H1 (cell line): ENCODE results near the gene LAPTM4A. TPM values are rescaled to one million over a fixed set of nuclear protein-coding genes. Genes with fewer than 3 reads are reported as not detected.
A peak's percentile ranks its signal among the peaks of the same experiment; 100 is the strongest.

Experiments used
- CTCF ChIA-PET: fragments of 300-600 bp; sonication (Branson Sonifier 250); formaldehyde crosslinking; loops from one replicate; lab custom pipeline; 2021; ENCODE audit not compliant: partially characterized antibody; lab: Charles Lee
- POLR2A ChIA-PET: fragments of 300-600 bp; sonication (Branson Sonifier 250); formaldehyde crosslinking; loops from one replicate; lab custom pipeline; 2021; ENCODE audit warnings: inconsistent platforms; ENCODE audit not compliant: partially characterized antibody; lab: Charles Lee
- DNase-seq, 2 experiments: peaks; one replicate each; pipeline versions ENCODE4 v3.0.0 to v3.0.0-alpha.2; 2010 to 2022; ENCODE audit warnings: low spot score in 2 of 2, low read depth in 1 of 2, mixed read lengths in 1 of 2
- FAIRE-seq: peaks from 2 replicates; lab custom pipeline; 2011; peaks lifted over from hg19 to GRCh38; lab: Jason Lieb, UNC
- H2AFZ ChIP-seq: 2 replicates; pipeline ENCODE4 v1.8.1; 2012; ENCODE audit warnings: low read length, inconsistent platforms
- H2AK5ac ChIP-seq: 2 replicates; pipeline ENCODE4 v1.6.1; 2013; ENCODE audit warnings: low read depth, low read length
- H2BK120ac ChIP-seq: replicated peaks from 2 replicates; pipeline ENCODE3; 2013; ENCODE audit warnings: low read depth, low read length, inconsistent platforms
- H2BK12ac ChIP-seq: 2 replicates; pipeline ENCODE4 v1.6.1; 2013; ENCODE audit warnings: low read depth, low read length
- H2BK15ac ChIP-seq: 2 replicates; pipeline ENCODE4 v1.6.1; 2013; ENCODE audit warnings: low read length
- H2BK20ac ChIP-seq: 2 replicates; pipeline ENCODE4 v1.6.1; 2013; ENCODE audit warnings: low read length
- H2BK5ac ChIP-seq: 2 replicates; pipeline ENCODE4 v1.6.1; 2013; ENCODE audit warnings: low read depth, low read length
- H3K14ac ChIP-seq: 2 replicates; pipeline ENCODE4 v1.6.1; 2013; ENCODE audit warnings: inconsistent platforms; ENCODE audit not compliant: insufficient read length
- H3K18ac ChIP-seq: 2 replicates; pipeline ENCODE4 v1.6.1; 2013; ENCODE audit warnings: low read length; ENCODE audit errors: extremely low read depth
- H3K23ac ChIP-seq: 2 replicates; pipeline ENCODE4 v1.6.1; 2013; ENCODE audit warnings: inconsistent platforms; ENCODE audit not compliant: insufficient read length
- H3K23me2 ChIP-seq: 2 replicates; pipeline ENCODE4 v1.6.1; 2013; ENCODE audit warnings: low read depth, low read length
- H3K27ac ChIP-seq: 2 replicates; pipeline ENCODE4 v1.6.1; 2011; ENCODE audit warnings: low read depth, low read length, inconsistent platforms
- H3K27me3 ChIP-seq, 4 experiments: replicated peaks in 1 of 4; 1 replicate in 1 of 4; 2 replicates in 3 of 4; pipeline versions ENCODE4 v1.6.1 to v1.8.1; 2011 to 2013; ENCODE audit warnings: low read length in 3 of 4, mild to moderate bottlenecking in 3 of 4, inconsistent platforms in 2 of 4, mixed read lengths in 2 of 4, moderate library complexity in 1 of 4; ENCODE audit not compliant: control insufficient read depth in 3 of 4, insufficient read depth in 3 of 4; ENCODE audit errors: extremely low read depth in 1 of 4
- H3K36me3 ChIP-seq, 4 experiments: 2 replicates each; pipeline versions ENCODE4 v1.6.1 to v1.8.1; 2011 to 2013; ENCODE audit warnings: mild to moderate bottlenecking in 4 of 4, low read length in 3 of 4, moderate library complexity in 2 of 4, control low read depth in 1 of 4, inconsistent platforms in 1 of 4; ENCODE audit not compliant: insufficient read depth in 4 of 4, control insufficient read depth in 2 of 4
- H3K4ac ChIP-seq: replicated peaks from 2 replicates; pipeline ENCODE3; 2013; ENCODE audit warnings: low read length, low read depth, mixed read lengths, inconsistent platforms; ENCODE audit not compliant: insufficient read length
- H3K4me1 ChIP-seq, 4 experiments: replicated peaks in 1 of 4; 1 replicate in 1 of 4; 2 replicates in 3 of 4; pipeline versions ENCODE4 v1.6.1 to v1.8.1; 2011 to 2013; ENCODE audit warnings: low read length in 3 of 4, inconsistent platforms in 2 of 4, mixed read lengths in 1 of 4; ENCODE audit not compliant: insufficient read depth in 4 of 4, control insufficient read depth in 3 of 4
- H3K4me2 ChIP-seq, 2 experiments: 2 replicates each; pipeline versions ENCODE4 v1.6.1 to v1.8.1; 2011 to 2013; ENCODE audit warnings: low read depth in 2 of 2, low read length in 2 of 2, control low read depth in 1 of 2, inconsistent platforms in 1 of 2, mild to moderate bottlenecking in 1 of 2; ENCODE audit not compliant: insufficient read depth in 1 of 2
- H3K4me3 ChIP-seq, 4 experiments: fragments of 200-600, 300-600 bp in 1 of 4; sonication (generic), shearing (Covaris generic), sonication (Bioruptor Twin) in 1 of 4; 2 replicates each; pipeline versions ENCODE4 v1.5.1 to v1.8.1; 2011 to 2016; ENCODE audit warnings: low read length in 4 of 4, low read depth in 3 of 4, control low read depth in 2 of 4, inconsistent platforms in 2 of 4, mild to moderate bottlenecking in 2 of 4, mixed read lengths in 1 of 4, moderate library complexity in 1 of 4; ENCODE audit not compliant: insufficient read depth in 2 of 4; ENCODE audit errors: extremely low read depth in 1 of 4
- H3K56ac ChIP-seq: replicated peaks from 2 replicates; pipeline ENCODE3; 2013; ENCODE audit warnings: low read depth, mild to moderate bottlenecking, mixed read lengths, low read length, inconsistent platforms; ENCODE audit not compliant: insufficient read length
- H3K79me1 ChIP-seq: 2 replicates; pipeline ENCODE4 v1.6.1; 2013; ENCODE audit warnings: low read depth, low read length, control low read depth
- H3K79me2 ChIP-seq, 2 experiments: 2 replicates each; pipeline versions ENCODE4 v1.6.1 to v1.8.1; 2012 to 2013; ENCODE audit warnings: low read length in 2 of 2, mild to moderate bottlenecking in 2 of 2, inconsistent platforms in 1 of 2; ENCODE audit not compliant: insufficient read depth in 2 of 2, control insufficient read depth in 1 of 2
- H3K9ac ChIP-seq, 4 experiments: replicated peaks in 1 of 4; 1 replicate in 1 of 4; 2 replicates in 3 of 4; pipeline versions ENCODE4 v1.6.1 to v1.8.1; 2011 to 2013; ENCODE audit warnings: low read depth in 3 of 4, low read length in 3 of 4, control low read depth in 2 of 4, mild to moderate bottlenecking in 2 of 4, moderate library complexity in 2 of 4, inconsistent platforms in 1 of 4; ENCODE audit errors: extremely low read depth in 1 of 4
- H3K9me3 ChIP-seq, 2 experiments: 2 replicates each; pipeline versions ENCODE4 v1.6.1 to v1.8.1; 2012 to 2013; ENCODE audit warnings: mild to moderate bottlenecking in 2 of 2, moderate library complexity in 2 of 2, control low read depth in 1 of 2, inconsistent platforms in 1 of 2, low read depth in 1 of 2, low read length in 1 of 2, mixed read lengths in 1 of 2; ENCODE audit not compliant: insufficient read depth in 2 of 2
- H4K20me1 ChIP-seq, 2 experiments: replicated peaks in 1 of 2; 2 replicates each; pipeline versions ENCODE3 to v1.8.1; 2011 to 2013; ENCODE audit warnings: inconsistent platforms in 2 of 2, low read length in 2 of 2, mild to moderate bottlenecking in 1 of 2; ENCODE audit not compliant: insufficient read depth in 2 of 2, control insufficient read depth in 1 of 2
- H4K5ac ChIP-seq: 2 replicates; pipeline ENCODE4 v1.6.1; 2013; ENCODE audit warnings: low read length, low read depth, mixed read lengths, inconsistent platforms; ENCODE audit not compliant: insufficient read length
- H4K8ac ChIP-seq: 2 replicates; pipeline ENCODE4 v1.8.0; 2013; ENCODE audit warnings: mild to moderate bottlenecking, moderate library complexity, low read length, inconsistent platforms; ENCODE audit not compliant: insufficient read depth; ENCODE audit errors: extremely low read depth
- H4K91ac ChIP-seq: replicated peaks from 2 replicates; pipeline ENCODE3; 2013; ENCODE audit warnings: low read length, mixed read lengths, inconsistent platforms; ENCODE audit not compliant: insufficient read length
- ASH2L ChIP-seq: fragments of 200-600, 300-600 bp; sonication (generic); IDR thresholded peaks from one replicate; pipeline ENCODE4 v1.7.1; 2017; ENCODE audit warnings: low read length
- BRCA1 ChIP-seq: IDR thresholded peaks from 2 replicates; pipeline ENCODE4 v1.6.1; 2012; ENCODE audit warnings: low read depth, low read length, improper control_type of control experiment
- CEBPB ChIP-seq: IDR thresholded peaks from 2 replicates; pipeline ENCODE4 v1.6.1; 2012; ENCODE audit warnings: low read depth, low read length
- WGBS, 2 experiments: shearing (Covaris generic) in 1 of 2; methylation state at CpG; one replicate each; pipeline versions ENCODE4 v1.1.6 to v1.1.7; 2013 to 2015; ENCODE audit warnings: low lambda C conversion rate in 2 of 2, mixed read lengths in 2 of 2, inconsistent platforms in 1 of 2, low coverage in 1 of 2, missing lambda C conversion rate in 1 of 2; ENCODE audit not compliant: insufficient replicate concordance in 2 of 2, insufficient coverage in 1 of 2, insufficient read length in 1 of 2; ENCODE audit errors: extremely low coverage in 1 of 2, missing lambda C conversion rate in 1 of 2; 5-methylcytosine and 5-hydroxymethylcytosine counted together
- polyA plus RNA-seq, 7 experiments: library from polyadenylated mRNA; depleted of rRNA in 3 of 7; stranded (reverse) in 5 of 7; unstranded in 2 of 7; fragments of >200 nt in 5 of 7; fragments of 200-250 nt in 2 of 7; gene quantifications; 1 replicate in 5 of 7; 2 replicates in 1 of 7; 4 replicates in 1 of 7; pipeline versions ENCODE4 v1.2.1 to v1.2.3, GENCODE V29; 2011 to 2013; ENCODE audit warnings: missing spikeins in 2 of 7, mixed read lengths in 2 of 7
- total RNA-seq: library from RNA; stranded (reverse); fragmentation: NEBNext Ultra II Directional; extraction: Animal tissue kit (Norgen Biotek cat#: 25700); gene quantifications from 2 replicates; pipeline ENCODE4 v1.2.1, GENCODE V29; 2021

LAPTM4A gene
- total and polyA plus RNA-seq, 2 of the 8 experiments (the other 6 are each of a cell fraction or from before 2014, with no cell fraction given), result 193 to 419 TPM

- Histone ChIP-seq H3K27ac (no peak overlapping the region), H4K8ac (no peak overlapping the region), H3K4me3 (no peak overlapping the region), H2BK15ac (no peak overlapping the region), H4K5ac (no peak overlapping the region), H3K36me3 (peaks cover 16 to 53% (median 31%) of the 10 kb centered on the region in 4 experiments), H3K4me1 (no peaks in the 10 kb centered on the region), H3K4ac (no peak overlapping the region), H2BK12ac (no peak overlapping the region), H2BK5ac (no peak overlapping the region), H2BK120ac (no peak overlapping the region), H2AFZ (no peak overlapping the region), H3K14ac (no peak overlapping the region), H3K23me2 (no peaks in the 10 kb centered on the region), H3K23ac (no peak overlapping the region), H3K9me3 (no peaks in the 10 kb centered on the region)
- no peak for DNase-seq
- TF ChIP-seq CEBPB (peak; percentile 85), BRCA1 (no peak), ASH2L (no peak)
- TF ChIP-seq, all 59 proteins: peak for 1
- Histone ChIP-seq H2BK20ac (no peak overlapping the region), H3K56ac (no peak overlapping the region), H3K27me3 (no peaks in the 10 kb centered on the region), H3K18ac (no peak overlapping the region), H4K20me1 (peaks cover 2 to 6% of the 10 kb centered on the region in 2 experiments), H3K79me1 (no peaks in the 10 kb centered on the region), H4K91ac (no peak overlapping the region), H3K9ac (no peak overlapping the region), H3K79me2 (no peaks in the 10 kb centered on the region), H3K4me2 (no peak overlapping the region), H2AK5ac (no peak overlapping the region)
- no peak for FAIRE-seq
- 92% methylated on average over 6 of the region's 6 CpGs; no CpG with 5 or more reads in 1 of the 2 experiments for WGBS, 2 experiments
- ChIA-PET POLR2A (interaction anchor here (1.6 kb wide), 1 partner anchor 17 kb away, joined by 3 read pairs; no protein-coding TSS in a partner anchor), CTCF (interaction anchor here (5.6 kb wide), 1 partner anchor 15 kb away, joined by 51 read pairs; no protein-coding TSS in a partner anchor)
Measured at GRCh38 chr2:20030224-20030623, 21.2 kb downstream of the LAPTM4A start.
